Measurements from ENCODE around the gene PRDM16.

PRDM16 gene

DNA sequence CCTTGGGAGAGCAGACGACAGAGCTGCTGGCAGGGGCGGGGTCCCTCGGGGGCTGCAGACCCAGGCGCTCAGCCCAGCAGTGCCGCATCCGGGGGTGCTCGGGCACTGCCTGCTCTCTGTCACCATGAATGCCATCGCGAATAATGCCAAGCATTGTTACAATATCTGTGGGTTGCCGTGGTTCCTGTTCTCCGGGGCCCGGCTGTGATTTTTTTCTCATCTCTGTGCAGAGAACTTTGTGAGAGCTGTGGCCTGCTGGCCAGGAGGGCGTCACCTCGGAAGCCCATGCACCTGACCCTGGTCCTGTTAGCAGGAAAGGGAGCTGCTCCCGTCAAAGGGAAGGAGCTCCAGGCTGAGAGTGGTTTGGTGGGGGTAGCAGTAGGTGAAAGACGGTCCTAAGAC is 70.4 kb downstream of the PRDM16 start:
- Histone ChIP-seq H3K4me1 (ENCODE audit: insufficient read depth, insufficient read length) (peaks cover 2% of the 10 kb centered on the region), H3K36me3 (ENCODE audit: insufficient read depth, insufficient read length, low read length) (no peaks in the 10 kb centered on the region), H3K27me3 (ENCODE audit: insufficient read depth, insufficient read length) (no peaks in the 10 kb centered on the region), H3K9me3 (ENCODE audit: insufficient read depth, low read length) (no peaks in the 10 kb centered on the region), H3K4me3 (ENCODE audit: insufficient read length, low read depth) (no peak overlapping the region), H3K9ac (ENCODE audit: insufficient read length, low read depth) (no peak overlapping the region)
- no peak for DNase-seq (ENCODE audit: low read depth, low spot score)
- TF ChIP-seq YY1 (IDR thresholded peaks at IDR 0.05; ENCODE audit: insufficient read depth, insufficient read length): no peak
- TF ChIP-seq SUZ12 (IDR thresholded peaks at IDR 0.05; ENCODE audit: extremely low read depth, insufficient read depth, insufficient read length): no peak
- no peak for TF ChIP-seq ZNF274 (IDR thresholded peaks at IDR 0.05; ENCODE audit: low read depth, low read length)

DNA sequence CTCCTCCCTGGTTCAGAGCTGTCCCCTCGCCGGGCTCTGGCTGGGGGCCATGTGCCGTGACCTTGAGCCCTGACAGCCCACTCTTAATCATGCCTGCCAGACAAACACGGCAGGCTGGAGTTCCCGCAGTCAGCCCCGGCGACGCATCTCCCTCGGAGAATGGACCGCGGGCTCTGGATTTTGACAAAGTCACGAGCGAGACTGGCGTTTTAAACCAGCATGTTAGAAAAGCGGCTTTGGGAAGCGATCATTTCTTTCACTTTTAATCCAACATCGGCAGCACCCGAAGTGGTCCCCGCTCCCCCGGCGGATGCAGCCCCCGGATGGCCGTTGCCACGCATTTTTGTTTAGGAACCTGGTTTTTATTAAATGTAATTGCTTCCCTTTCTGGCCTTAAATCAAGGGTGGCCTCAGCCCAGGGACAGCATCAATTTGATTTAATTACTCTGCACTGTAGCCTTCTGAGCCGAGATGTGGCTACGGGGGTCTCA is 70.9 kb downstream of the PRDM16 start:
- H3K36me3 ChIP-seq (ENCODE audit: insufficient read depth, insufficient read length, low read length): no peaks in the 10 kb centered on the region
- H3K9ac ChIP-seq (ENCODE audit: insufficient read length, low read depth): no peak overlapping the region
- H3K4me1 ChIP-seq (ENCODE audit: insufficient read depth, insufficient read length): peaks cover 2% of the 10 kb centered on the region
- no peak for DNase-seq (ENCODE audit: low read depth, low spot score)
- no peak for TF ChIP-seq ZNF274 (IDR thresholded peaks at IDR 0.05; ENCODE audit: low read depth, low read length)
- no peak for TF ChIP-seq YY1 (IDR thresholded peaks at IDR 0.05; ENCODE audit: insufficient read depth, insufficient read length)
- TF ChIP-seq SUZ12 (IDR thresholded peaks at IDR 0.05; ENCODE audit: extremely low read depth, insufficient read depth, insufficient read length): no peak
- no peak overlapping the region for H3K4me3 ChIP-seq (ENCODE audit: insufficient read length, low read depth)
- no peaks in the 10 kb centered on the region for H3K27me3 ChIP-seq (ENCODE audit: insufficient read depth, insufficient read length)
- no peaks in the 10 kb centered on the region for H3K9me3 ChIP-seq (ENCODE audit: insufficient read depth, low read length)

DNA sequence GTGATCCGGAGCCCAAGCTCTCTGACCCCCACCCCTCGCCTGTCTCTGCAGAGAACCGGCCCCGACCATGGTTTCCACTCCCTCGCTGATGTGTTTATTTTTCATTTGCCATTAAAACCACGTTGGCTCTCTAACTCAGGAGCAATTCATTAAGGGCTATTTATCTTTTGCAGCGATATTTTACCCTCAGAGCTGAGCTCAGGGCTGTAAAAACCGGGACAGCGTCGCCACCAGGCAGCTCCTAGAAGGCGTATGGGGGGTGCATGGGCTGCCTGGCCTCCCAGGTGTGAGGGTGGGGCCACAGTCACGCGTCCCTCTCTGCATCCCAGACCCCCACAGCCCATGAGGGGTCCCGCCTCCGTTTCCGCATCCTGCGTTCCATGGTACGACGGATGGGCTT is 71.4 kb downstream of the PRDM16 start:
- DNase-seq (ENCODE audit: low read depth, low spot score): no peak
- peaks cover 2% of the 10 kb centered on the region for H3K4me1 ChIP-seq (ENCODE audit: insufficient read depth, insufficient read length)
- H3K9me3 ChIP-seq (ENCODE audit: insufficient read depth, low read length): no peaks in the 10 kb centered on the region
- H3K4me3 ChIP-seq (ENCODE audit: insufficient read length, low read depth): no peak overlapping the region
- H3K27me3 ChIP-seq (ENCODE audit: insufficient read depth, insufficient read length): no peaks in the 10 kb centered on the region
- no peaks in the 10 kb centered on the region for H3K36me3 ChIP-seq (ENCODE audit: insufficient read depth, insufficient read length, low read length)
- H3K9ac ChIP-seq (ENCODE audit: insufficient read length, low read depth): no peak overlapping the region
- TF ChIP-seq ZNF274 (IDR thresholded peaks at IDR 0.05; ENCODE audit: low read depth, low read length): no peak
- no peak for TF ChIP-seq SUZ12 (IDR thresholded peaks at IDR 0.05; ENCODE audit: extremely low read depth, insufficient read depth, insufficient read length)
- TF ChIP-seq YY1 (IDR thresholded peaks at IDR 0.05; ENCODE audit: insufficient read depth, insufficient read length): no peak

DNA sequence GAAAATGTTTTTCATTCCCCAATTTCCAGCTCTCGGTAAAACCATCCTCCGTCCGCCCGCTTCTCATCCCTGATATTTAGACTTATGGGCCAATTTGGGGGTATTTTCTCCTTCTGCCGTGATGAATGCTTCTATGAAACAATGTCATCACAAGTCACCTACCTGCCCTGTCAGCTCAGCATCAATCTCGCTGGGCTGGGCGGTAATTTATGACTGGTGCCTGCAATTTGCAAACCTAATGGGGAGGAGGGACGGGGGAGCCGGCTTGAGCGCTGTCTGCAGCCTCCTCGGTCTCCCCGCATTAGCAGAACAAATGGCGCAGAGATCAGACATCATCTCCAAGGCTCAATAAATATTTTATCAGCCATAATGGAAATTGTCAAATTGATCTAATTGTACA is 72.1 kb downstream of the PRDM16 start:
- H3K9ac ChIP-seq (ENCODE audit: insufficient read length, low read depth): no peak overlapping the region
- H3K9me3 ChIP-seq (ENCODE audit: insufficient read depth, low read length): no peaks in the 10 kb centered on the region
- TF ChIP-seq ZNF274 (IDR thresholded peaks at IDR 0.05; ENCODE audit: low read depth, low read length) (no peak), SUZ12 (IDR thresholded peaks at IDR 0.05; ENCODE audit: extremely low read depth, insufficient read depth, insufficient read length) (no peak), YY1 (IDR thresholded peaks at IDR 0.05; ENCODE audit: insufficient read depth, insufficient read length) (no peak)
- H3K27me3 ChIP-seq (ENCODE audit: insufficient read depth, insufficient read length): no peaks in the 10 kb centered on the region
- no peak for DNase-seq (ENCODE audit: low read depth, low spot score)
- H3K36me3 ChIP-seq (ENCODE audit: insufficient read depth, insufficient read length, low read length): no peaks in the 10 kb centered on the region
- peaks cover under 1% of the 10 kb centered on the region for H3K4me1 ChIP-seq (ENCODE audit: insufficient read depth, insufficient read length)
- no peak overlapping the region for H3K4me3 ChIP-seq (ENCODE audit: insufficient read length, low read depth)

DNA sequence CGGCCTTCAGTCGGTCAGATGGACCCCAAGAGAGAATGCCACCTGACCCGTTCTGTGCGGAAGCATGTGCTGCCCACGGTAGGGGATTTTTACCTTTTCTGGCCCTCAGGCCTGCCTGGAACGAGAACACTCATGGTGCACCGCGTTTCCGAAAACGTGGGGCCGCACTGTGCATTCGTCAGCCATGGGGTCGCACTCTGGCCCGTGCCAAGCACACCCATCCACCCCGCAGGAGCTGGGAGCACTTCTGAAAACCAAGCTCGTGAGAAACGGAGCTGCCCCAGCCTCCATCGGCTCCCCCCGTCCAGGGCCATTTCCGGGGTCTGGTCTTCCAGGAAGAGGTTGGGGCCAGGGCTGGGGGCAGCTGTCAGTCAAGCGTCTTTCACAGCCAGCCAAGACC is 72.8 kb downstream of the PRDM16 start:
- H3K9me3 ChIP-seq (ENCODE audit: insufficient read depth, low read length): no peaks in the 10 kb centered on the region

DNA sequence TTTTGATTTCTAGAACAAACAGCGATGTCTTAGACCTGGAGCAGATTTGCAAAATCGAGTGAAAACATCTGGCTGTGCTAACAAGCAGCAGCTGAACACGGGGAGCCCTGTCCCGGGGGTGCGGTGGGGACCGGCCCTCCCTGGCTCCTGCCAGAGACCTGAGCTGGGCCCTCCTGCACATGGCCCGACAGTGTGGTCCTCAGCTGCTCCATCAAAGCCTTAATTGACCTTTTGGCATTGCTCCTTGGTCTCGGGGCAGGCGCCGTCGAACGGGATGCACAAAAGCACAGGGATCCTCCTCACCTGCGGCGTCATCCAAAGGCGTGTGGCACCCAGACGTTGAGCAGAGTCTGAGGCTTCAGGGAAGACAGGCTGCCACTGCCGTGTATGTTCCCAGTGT is 73.2 kb downstream of the PRDM16 start:
- no peak for DNase-seq (ENCODE audit: low read depth, low spot score)
- H3K4me1 ChIP-seq (ENCODE audit: insufficient read depth, insufficient read length): no peaks in the 10 kb centered on the region
- no peaks in the 10 kb centered on the region for H3K27me3 ChIP-seq (ENCODE audit: insufficient read depth, insufficient read length)
- TF ChIP-seq ZNF274 (IDR thresholded peaks at IDR 0.05; ENCODE audit: low read depth, low read length): no peak
- no peak overlapping the region for H3K9ac ChIP-seq (ENCODE audit: insufficient read length, low read depth)
- H3K9me3 ChIP-seq (ENCODE audit: insufficient read depth, low read length): no peaks in the 10 kb centered on the region
- H3K36me3 ChIP-seq (ENCODE audit: insufficient read depth, insufficient read length, low read length): no peaks in the 10 kb centered on the region
- H3K4me3 ChIP-seq (ENCODE audit: insufficient read length, low read depth): no peak overlapping the region

More for the DNA sequence above, 72.8 kb downstream of the PRDM16 start:
- TF ChIP-seq ZNF274 (IDR thresholded peaks at IDR 0.05; ENCODE audit: low read depth, low read length): no peak
- TF ChIP-seq YY1 (IDR thresholded peaks at IDR 0.05; ENCODE audit: insufficient read depth, insufficient read length): no peak
- TF ChIP-seq SUZ12 (IDR thresholded peaks at IDR 0.05; ENCODE audit: extremely low read depth, insufficient read depth, insufficient read length): no peak
- H3K4me3 ChIP-seq (ENCODE audit: insufficient read length, low read depth): no peak overlapping the region
- H3K27me3 ChIP-seq (ENCODE audit: insufficient read depth, insufficient read length): no peaks in the 10 kb centered on the region
- H3K4me1 ChIP-seq (ENCODE audit: insufficient read depth, insufficient read length): no peaks in the 10 kb centered on the region
- H3K36me3 ChIP-seq (ENCODE audit: insufficient read depth, insufficient read length, low read length): no peaks in the 10 kb centered on the region
- H3K9ac ChIP-seq (ENCODE audit: insufficient read length, low read depth): no peak overlapping the region
- no peak for DNase-seq (ENCODE audit: low read depth, low spot score)

DNA sequence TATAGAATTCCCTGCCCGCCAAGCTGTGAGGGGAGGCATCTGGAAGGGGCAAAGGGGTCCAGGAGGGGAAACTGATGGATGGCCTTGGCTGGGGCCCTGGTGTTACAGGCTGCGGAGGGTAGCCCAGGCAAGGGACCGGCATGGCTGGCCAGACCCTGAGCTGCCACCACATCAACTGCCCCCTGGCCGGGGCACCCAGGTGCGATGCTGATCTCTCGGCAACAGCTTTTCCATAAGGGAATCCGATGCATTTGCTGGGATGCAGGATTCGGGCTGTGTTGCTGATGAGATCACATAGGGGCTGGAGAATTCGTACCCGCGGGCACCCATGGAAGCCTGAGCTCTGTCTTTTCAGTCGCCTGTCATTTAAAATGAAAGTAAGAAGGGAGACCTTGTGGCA is 73.7 kb downstream of the PRDM16 start:
- Histone ChIP-seq H3K9ac (ENCODE audit: insufficient read length, low read depth) (no peak overlapping the region), H3K27me3 (ENCODE audit: insufficient read depth, insufficient read length) (no peaks in the 10 kb centered on the region), H3K4me1 (ENCODE audit: insufficient read depth, insufficient read length) (no peaks in the 10 kb centered on the region), H3K4me3 (ENCODE audit: insufficient read length, low read depth) (no peak overlapping the region), H3K36me3 (ENCODE audit: insufficient read depth, insufficient read length, low read length) (no peaks in the 10 kb centered on the region), H3K9me3 (ENCODE audit: insufficient read depth, low read length) (no peaks in the 10 kb centered on the region)
- TF ChIP-seq ZNF274 (IDR thresholded peaks at IDR 0.05; ENCODE audit: low read depth, low read length) (no peak), YY1 (IDR thresholded peaks at IDR 0.05; ENCODE audit: insufficient read depth, insufficient read length) (no peak), SUZ12 (IDR thresholded peaks at IDR 0.05; ENCODE audit: extremely low read depth, insufficient read depth, insufficient read length) (no peak)
- no peak for DNase-seq (ENCODE audit: low read depth, low spot score)
